H7 (cell line): ENCODE measurements around the gene ELP5. TPM values are rescaled to one million over a fixed set of nuclear protein-coding genes. Genes with fewer than 3 reads are reported as not detected.

ENCODE experiments used
- DNase-seq: peaks from one replicate; pipeline ENCODE4 v3.0.0; 2012
- H3K27me3 ChIP-seq: 2 replicates; pipeline ENCODE4 v1.6.0; 2011; ENCODE audit warnings: mild to moderate bottlenecking, low read length; ENCODE audit not compliant: control insufficient read depth, insufficient read depth
- H3K36me3 ChIP-seq: replicated peaks from 2 replicates; pipeline ENCODE4 v1.5.1; 2011; ENCODE audit warnings: low read length; ENCODE audit not compliant: control insufficient read depth, insufficient read depth
- H3K4me3 ChIP-seq: 2 replicates; pipeline ENCODE4 v1.5.1; 2011; ENCODE audit warnings: low read depth, mild to moderate bottlenecking, control low read depth, low read length, moderate library complexity; ENCODE audit not compliant: insufficient read depth
- total RNA-seq: library from RNA; depleted of rRNA; stranded (reverse); fragments of >200 nt; shearing (Covaris generic); gene quantifications from 2 replicates; pipeline ENCODE4 v1.2.3, GENCODE V29; 2014

ELP5 gene
- total RNA-seq, 1 experiment from 2014 or later, result 77.4 TPM

GRCh38 chr17:7262935-7263800 is 11.2 kb downstream of the ELP5 start:
- Histone ChIP-seq H3K36me3 (peaks cover 12% of the 10 kb centered on the region), H3K27me3 (peaks cover 22% of the 10 kb centered on the region; the same call in 1 of the 2 replicates), H3K4me3 (peak overlapping the region; percentile 79)
- DNase-seq, result peak; percentile 95

- Histone ChIP-seq H3K36me3 (peaks cover 9% of the 10 kb centered on the region), H3K4me3 (peak overlapping the region; percentile 79), H3K27me3 (peaks cover 22% of the 10 kb centered on the region; the same call in 1 of the 2 replicates)
- DNase-seq, result peak; percentile 23
These were observed 11.7 kb downstream of the ELP5 start for GRCh38 chr17:7263801-7264078.

- Histone ChIP-seq H3K27me3 (peaks cover 11% of the 10 kb centered on the region; the same call in 1 of the 2 replicates), H3K36me3 (no peaks in the 10 kb centered on the region), H3K4me3 (no peak overlapping the region)
- no peak for DNase-seq
These were observed 14.8 kb downstream of the ELP5 start for GRCh38 chr17:7266784-7267183.

- Histone ChIP-seq H3K27me3 (peaks cover 17% of the 10 kb centered on the region), H3K4me3 (no peak overlapping the region), H3K36me3 (no peaks in the 10 kb centered on the region)
- no peak for DNase-seq
These were observed 27.4 kb downstream of the ELP5 start for GRCh38 chr17:7279448-7279847.

- H3K27me3 ChIP-seq, result peaks cover 17% of the 10 kb centered on the region
- peak; percentile 91 for DNase-seq
- no peaks in the 10 kb centered on the region for H3K36me3 ChIP-seq
- H3K4me3 ChIP-seq, result peak overlapping the region; percentile 36
These were observed 28.6 kb downstream of the ELP5 start for GRCh38 chr17:7280519-7281073.

- H3K27me3 ChIP-seq, result peaks cover 17% of the 10 kb centered on the region
- peak; percentile 100 for DNase-seq
- H3K4me3 ChIP-seq, result peak within 1 kb of the TSS; percentile 65
- H3K36me3 ChIP-seq, result no peaks in the 10 kb centered on the region
These were observed 29.3 kb downstream of the ELP5 start, which contains the start of gene SLC2A4 for GRCh38 chr17:7281074-7281952. TSS of gene SLC2A4 (plus strand) at chr17:7281718. CDS start at chr17:7281935, 217 bp downstream.

- Histone ChIP-seq H3K27me3 (peaks cover 17% of the 10 kb centered on the region), H3K36me3 (no peaks in the 10 kb centered on the region), H3K4me3 (peak overlapping the region; percentile 65)
- no peak for DNase-seq
These were observed 30.1 kb downstream of the ELP5 start for GRCh38 chr17:7281953-7282751.

- H3K36me3 ChIP-seq, result no peaks in the 10 kb centered on the region
- H3K4me3 ChIP-seq, result no peak overlapping the region
- H3K27me3 ChIP-seq, result peaks cover 17% of the 10 kb centered on the region
- DNase-seq, result peak; percentile 20
These were observed 30.8 kb downstream of the ELP5 start for GRCh38 chr17:7282752-7283321.

GRCh38 chr17:7283471-7284216 is 31.6 kb downstream of the ELP5 start:
- DNase-seq, result peak; percentile 33
- Histone ChIP-seq H3K36me3 (no peaks in the 10 kb centered on the region; the same call in 1 of the 2 replicates), H3K4me3 (no peak overlapping the region), H3K27me3 (peaks cover 17% of the 10 kb centered on the region)

- H3K36me3 ChIP-seq, result no peaks in the 10 kb centered on the region; the same call in 1 of the 2 replicates
- H3K27me3 ChIP-seq, result peaks cover 17% of the 10 kb centered on the region
- H3K4me3 ChIP-seq, result no peak overlapping the region
- DNase-seq, result no peak
These were observed 32.9 kb downstream of the ELP5 start for GRCh38 chr17:7284911-7285310.

GRCh38 chr17:7285679-7286078 is 33.7 kb downstream of the ELP5 start:
- Histone ChIP-seq H3K27me3 (peaks cover 20% of the 10 kb centered on the region), H3K36me3 (no peaks in the 10 kb centered on the region; the same call in 1 of the 2 replicates), H3K4me3 (no peak overlapping the region)
- peak; percentile 15 for DNase-seq

- H3K4me3 ChIP-seq, result no peak overlapping the region
- no peaks in the 10 kb centered on the region; the same call in 1 of the 2 replicates for H3K36me3 ChIP-seq
- peaks cover 22% of the 10 kb centered on the region; the same call in 1 of the 2 replicates for H3K27me3 ChIP-seq
- DNase-seq, result peak; percentile 80
These were observed 37.4 kb downstream of the ELP5 start for GRCh38 chr17:7289256-7290032.
